DMS153 treated with DMSO at 0.1 percent for 48 hours (cell line): ENCODE measurements around the gene GPI.
"Not testable (repeated sequence)": the region's sequence is repeated elsewhere in the genome, so short reads cannot be mapped to it uniquely, and the experiment has no call there.

Experiments
- DNase-seq: peaks from one replicate; lab custom pipeline; 2025; ENCODE audit not compliant: unreplicated experiment; lab: John Stamatoyannopoulos, UW

The GPI gene

GRCh38 chr19:34364830-34365462, at the start of gene GPI:
TSS of gene GPI (plus strand) at chr19:34365196. CDS start at chr19:34365267, 71 bp downstream.
- DNase-seq, result peak; percentile 47

DNA sequence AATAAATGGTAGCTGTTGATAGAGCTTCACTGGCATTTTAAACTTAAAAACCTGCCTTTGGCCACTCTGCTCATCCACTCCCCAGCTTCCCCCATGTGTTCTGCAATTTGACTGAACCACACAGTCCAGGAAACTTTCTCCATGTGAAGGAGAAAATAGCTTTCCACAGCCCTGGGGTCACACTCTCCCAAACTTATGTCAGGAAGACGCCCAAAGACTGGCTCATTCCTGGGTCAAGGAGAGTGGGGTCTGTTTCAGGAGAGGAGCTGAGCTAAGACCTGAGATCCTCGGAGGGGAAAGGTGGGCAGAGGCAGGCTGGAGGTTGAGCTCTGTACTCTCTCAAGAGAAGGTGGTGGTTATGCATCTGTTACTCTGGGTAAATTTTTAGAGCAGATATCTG, 48.7 kb upstream of the GPI start:
- DNase-seq, result no peak

GRCh38 chr19:34316741-34317301, 48.2 kb upstream of the GPI start:
- no peak for DNase-seq

GRCh38 chr19:34317311-34317927, 47.6 kb upstream of the GPI start:
- no peak for DNase-seq

GRCh38 chr19:34319230-34319585, 45.8 kb upstream of the GPI start:
- DNase-seq, result no peak

GRCh38 chr19:34319785-34320184, 45.2 kb upstream of the GPI start:
- no peak for DNase-seq

DNA sequence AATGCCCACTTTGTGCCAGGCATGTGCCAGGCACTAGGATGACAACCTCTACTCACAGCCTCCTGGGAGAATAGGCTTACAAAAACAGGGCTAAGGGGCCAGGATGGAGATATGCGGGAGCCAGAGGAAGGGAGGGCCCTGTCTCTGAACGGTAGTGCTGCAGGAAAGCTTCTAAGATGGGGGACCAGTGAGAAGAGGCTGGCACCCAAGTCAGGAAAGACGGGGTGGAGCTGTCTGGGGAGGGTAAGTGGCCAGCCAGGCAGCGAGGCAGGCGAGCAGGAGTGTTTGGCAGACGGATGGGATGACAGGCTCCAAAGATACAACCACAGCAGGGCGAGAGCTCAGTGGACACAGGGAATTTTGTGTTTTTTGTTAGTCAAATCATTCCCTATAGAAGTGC, 44.7 kb upstream of the GPI start:
- no peak for DNase-seq

GRCh38 chr19:34321735-34322134, 43.3 kb upstream of the GPI start:
- DNase-seq, result no peak

GRCh38 chr19:34323433-34324204, 41.4 kb upstream of the GPI start:
- no peak for DNase-seq

DNA sequence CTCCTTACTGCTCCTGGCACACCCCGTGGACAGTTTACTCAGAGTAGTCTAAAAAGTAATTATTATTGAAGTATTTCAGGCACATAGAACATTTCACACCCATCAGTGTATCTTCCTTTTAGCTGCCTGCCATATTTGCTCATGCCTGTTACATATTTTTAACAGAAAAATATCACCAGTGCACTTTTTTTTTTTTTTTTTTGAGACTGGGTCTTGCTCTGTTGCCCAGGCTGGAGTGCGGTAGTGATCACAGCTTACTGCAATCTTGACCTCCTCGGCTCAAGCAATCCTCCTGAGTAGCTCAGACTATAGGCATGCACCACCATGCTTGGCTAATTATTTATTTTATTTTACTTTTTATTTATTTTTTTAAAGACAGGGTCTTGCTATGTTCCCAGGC, 40.7 kb upstream of the GPI start:
- no peak for DNase-seq

GRCh38 chr19:34325181-34325580, 39.8 kb upstream of the GPI start:
- DNase-seq, result no peak

DNA sequence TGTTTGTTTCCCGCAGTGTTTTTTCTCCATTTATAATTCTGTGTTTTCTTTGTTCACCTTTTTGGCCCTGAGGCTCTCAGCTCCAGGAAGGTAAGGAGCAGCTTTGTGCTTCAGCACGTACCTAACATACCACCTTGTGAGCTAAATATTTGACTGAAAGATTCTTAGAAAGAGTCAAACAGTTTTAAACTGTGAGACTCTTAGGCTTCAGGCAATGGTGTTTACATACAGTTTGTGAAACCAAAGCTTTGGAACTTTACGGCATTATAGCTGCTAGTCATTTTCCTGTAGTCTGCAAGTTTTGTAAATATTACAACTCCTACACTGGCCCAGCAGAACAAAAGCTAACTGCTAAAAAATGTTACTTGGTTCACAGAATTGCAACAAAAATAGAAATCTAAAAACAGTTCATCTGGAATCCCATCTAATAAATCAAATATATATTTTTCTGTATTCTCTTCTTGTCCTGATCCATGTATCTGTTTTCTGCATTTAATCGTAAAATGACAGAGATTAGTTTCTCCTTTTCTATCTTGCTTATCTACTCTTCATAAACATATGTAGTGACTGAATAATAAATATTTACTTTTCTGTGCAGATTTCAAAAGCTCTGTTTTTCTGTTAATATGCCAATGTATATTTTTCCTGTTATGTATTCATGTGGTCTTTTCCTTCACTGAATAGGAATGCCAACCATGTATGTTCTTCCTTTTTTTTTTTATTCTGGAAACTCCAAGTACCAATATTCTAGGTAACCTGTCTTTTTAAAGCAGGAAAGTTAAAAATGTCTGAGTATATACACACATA, 38.8 kb upstream of the GPI start:
- no peak for DNase-seq

GRCh38 chr19:34327851-34328250, 37.1 kb upstream of the GPI start:
- no peak for DNase-seq

GRCh38 chr19:34328982-34329381, 36.0 kb upstream of the GPI start:
- DNase-seq, result no peak

DNA sequence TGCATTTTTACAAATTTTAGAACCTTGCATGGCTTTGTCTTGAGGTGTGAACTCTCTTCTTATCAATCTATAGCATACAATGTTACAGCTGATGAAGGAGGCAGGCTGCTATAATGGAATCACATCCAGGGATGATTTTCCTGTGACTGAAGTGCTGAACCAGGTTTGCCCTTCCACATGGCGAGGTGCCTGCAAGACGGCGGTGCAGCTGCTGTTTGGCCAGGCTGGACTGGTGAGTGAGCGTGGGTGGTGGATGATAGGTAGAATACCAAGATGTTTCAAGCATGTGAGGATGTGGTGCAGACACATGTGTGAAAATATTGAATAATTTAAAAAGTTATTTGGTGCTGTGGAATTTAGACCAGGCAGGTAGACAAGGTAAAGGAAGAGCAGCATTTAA, 34.9 kb upstream of the GPI start:
- DNase-seq, result no peak

- not testable (repeated sequence) for DNase-seq
These were observed 34.4 kb upstream of the GPI start for GRCh38 chr19:34330596-34330995.

GRCh38 chr19:34331596-34331995, 33.4 kb upstream of the GPI start:
- DNase-seq, result not testable (repeated sequence)

DNA sequence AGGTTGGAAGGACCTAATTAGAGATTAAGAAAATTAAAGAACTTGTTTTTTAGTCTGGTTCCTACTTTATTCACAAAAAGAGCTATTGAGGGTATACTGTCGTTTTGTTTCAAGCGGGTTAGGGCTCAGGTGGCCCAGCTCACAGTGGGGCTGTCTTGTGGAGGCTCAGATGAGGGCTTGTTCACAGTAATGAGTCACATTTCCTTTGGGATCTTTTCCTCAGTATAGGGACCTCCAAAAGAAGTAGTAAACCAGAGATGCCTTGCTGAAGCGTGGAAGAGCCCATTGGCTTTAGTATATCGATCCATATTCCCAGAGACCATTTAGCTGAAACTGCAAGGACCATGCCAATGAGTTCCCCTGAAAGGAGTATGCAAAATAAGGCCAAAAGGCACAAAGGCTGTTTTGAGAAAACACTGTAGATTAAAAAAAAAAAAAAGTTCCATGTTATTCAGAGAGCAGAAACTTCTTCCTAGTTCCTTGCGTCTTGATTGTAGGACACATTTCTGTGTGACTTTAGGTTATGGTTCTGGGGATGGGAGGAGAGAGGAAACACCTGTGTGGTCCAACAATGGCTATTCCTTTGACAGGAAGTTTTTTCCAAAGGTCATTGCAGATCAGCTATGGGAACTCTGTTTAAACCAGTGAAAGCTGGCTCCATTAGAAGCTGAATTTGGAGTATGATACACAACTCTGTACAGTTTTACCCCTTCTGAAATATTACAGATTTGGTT, 32.8 kb upstream of the GPI start:
- no peak for DNase-seq

DNA sequence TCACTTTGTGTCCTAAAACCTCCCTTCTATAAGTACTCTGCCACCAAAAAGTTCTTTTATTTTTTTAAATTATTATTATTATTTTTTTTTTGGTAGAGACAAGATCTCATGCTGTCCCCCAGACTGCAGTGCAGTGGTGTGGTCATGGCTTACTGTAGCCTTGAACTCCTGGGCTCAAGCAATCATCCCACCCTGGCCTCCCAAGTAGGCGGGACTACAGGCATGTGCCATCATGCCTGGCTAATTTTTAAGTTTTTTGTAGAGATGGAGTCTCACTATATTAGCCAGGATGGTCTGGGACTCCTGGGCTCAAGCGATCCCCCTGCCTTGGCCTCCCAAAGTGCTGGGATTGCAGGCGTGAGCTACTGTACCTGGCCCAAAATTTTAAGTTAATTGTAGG, 29.1 kb upstream of the GPI start:
- DNase-seq, result no peak

DNA sequence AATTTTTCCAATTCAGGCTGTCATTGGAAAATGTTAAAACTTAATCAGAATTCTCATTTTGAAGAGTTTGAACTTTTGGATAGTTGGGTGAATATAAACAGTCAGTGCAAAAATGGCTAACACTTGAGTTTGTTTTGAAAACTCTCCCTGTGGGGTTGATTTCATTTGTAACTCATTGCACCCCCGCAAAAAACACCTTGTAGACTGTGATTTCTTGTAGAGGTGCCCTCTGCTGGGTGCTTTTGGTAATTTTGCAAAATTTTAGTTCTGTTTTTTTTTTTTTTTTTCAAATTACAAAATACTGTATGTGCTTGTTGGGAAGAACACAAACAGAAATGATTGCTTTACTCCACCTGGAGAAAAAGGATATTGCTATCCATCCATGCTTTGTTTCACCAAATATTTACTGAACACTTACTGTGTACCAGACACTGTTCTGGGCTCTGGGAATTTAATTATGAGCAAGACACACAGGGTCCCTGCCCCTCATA, 28.2 kb upstream of the GPI start:
- peak; percentile 2 for DNase-seq
